ENCODE measurements around the gene TBL2. TPM values are rescaled to one million over a fixed set of nuclear protein-coding genes. Genes with fewer than 3 reads are reported as not detected.

TBL2 gene
- total RNA-seq, 2 experiments from 2014 or later, result 21.5 to 23.6 TPM

GRCh38 chr7:73602721-73603651 is 24.6 kb upstream of the TBL2 start:
- DNase-seq, result no peak
- Mint-ChIP-seq H3K4me1 (ENCODE audit: low read depth) (no peaks in the 10 kb centered on the region), H3K27me3 (ENCODE audit: low read depth) (peaks cover 12% of the 10 kb centered on the region), H3K4me3 (no peak overlapping the region), H3K36me3 (ENCODE audit: low read depth) (no peaks in the 10 kb centered on the region), H3K9me3 (no peaks in the 10 kb centered on the region), H3K27ac (no peak overlapping the region)
- intact Hi-C loops (cut with micrococcal nuclease), result no loop called here
- CTCF ChIA-PET, result interaction anchor here (0.6 to 1.0 kb wide), 2 partner anchors 42 to 123 kb away, joined by 3 to 4 read pairs; no protein-coding TSS in a partner anchor

- CTCF ChIA-PET, result interaction anchor here (1.1 kb wide), 1 partner anchor 124 kb away, joined by 3 read pairs; no protein-coding TSS in a partner anchor
- DNase-seq, result no peak
- intact Hi-C loops (cut with micrococcal nuclease), result no loop called here
- Mint-ChIP-seq H3K27ac (no peak overlapping the region), H3K27me3 (ENCODE audit: low read depth) (peaks cover 10% of the 10 kb centered on the region), H3K9me3 (no peaks in the 10 kb centered on the region), H3K4me3 (no peak overlapping the region), H3K36me3 (ENCODE audit: low read depth) (no peaks in the 10 kb centered on the region), H3K4me1 (ENCODE audit: low read depth) (no peaks in the 10 kb centered on the region)
Observed at GRCh38 chr7:73599916-73600315, 21.5 kb upstream of the TBL2 start.

GRCh38 chr7:73599151-73599882 is 20.9 kb upstream of the TBL2 start:
- no peak for DNase-seq
- intact Hi-C loops (cut with micrococcal nuclease), result no loop called here
- Mint-ChIP-seq H3K9me3 (no peaks in the 10 kb centered on the region), H3K27me3 (ENCODE audit: low read depth) (peaks cover 10% of the 10 kb centered on the region), H3K27ac (no peak overlapping the region), H3K4me3 (no peak overlapping the region), H3K4me1 (ENCODE audit: low read depth) (no peaks in the 10 kb centered on the region), H3K36me3 (ENCODE audit: low read depth) (no peaks in the 10 kb centered on the region)
- CTCF ChIA-PET, result interaction anchor here (0.6 to 1.6 kb wide), 5 partner anchors 8 to 366 kb away, joined by 3 to 4 read pairs (median 3); no protein-coding TSS in a partner anchor

- H3K27me3 Mint-ChIP-seq (ENCODE audit: low read depth), result peaks cover 10% of the 10 kb centered on the region
- no peaks in the 10 kb centered on the region for H3K9me3 Mint-ChIP-seq
- intact Hi-C loops (cut with micrococcal nuclease), result no loop called here
- no peaks in the 10 kb centered on the region for H3K4me1 Mint-ChIP-seq (ENCODE audit: low read depth)
- CTCF ChIA-PET, result interaction anchor here (0.6 to 1.6 kb wide), 4 partner anchors 9 to 367 kb away, joined by 3 to 4 read pairs (median 4); no protein-coding TSS in a partner anchor
- no peak overlapping the region for H3K4me3 Mint-ChIP-seq
- no peaks in the 10 kb centered on the region for H3K36me3 Mint-ChIP-seq (ENCODE audit: low read depth)
- no peak overlapping the region for H3K27ac Mint-ChIP-seq
- no peak for DNase-seq
Observed at GRCh38 chr7:73597978-73598782, 19.8 kb upstream of the TBL2 start.

GRCh38 chr7:73596191-73597065 is 18.0 kb upstream of the TBL2 start:
- no peaks in the 10 kb centered on the region for H3K9me3 Mint-ChIP-seq
- no peak overlapping the region for H3K4me3 Mint-ChIP-seq
- DNase-seq, result no peak
- CTCF ChIA-PET, result interaction anchor here (1.6 kb wide), 1 partner anchor 10 kb away, joined by 10 read pairs; no protein-coding TSS in a partner anchor
- intact Hi-C loops (cut with micrococcal nuclease), result no loop called here
- H3K27me3 Mint-ChIP-seq (ENCODE audit: low read depth), result peaks cover 10% of the 10 kb centered on the region
- H3K27ac Mint-ChIP-seq, result no peak overlapping the region
- no peaks in the 10 kb centered on the region for H3K4me1 Mint-ChIP-seq (ENCODE audit: low read depth)
- no peaks in the 10 kb centered on the region for H3K36me3 Mint-ChIP-seq (ENCODE audit: low read depth)

GRCh38 chr7:73595358-73595757 is 17.0 kb upstream of the TBL2 start:
- intact Hi-C loops (cut with micrococcal nuclease), result no loop called here
- no peak for DNase-seq
- Mint-ChIP-seq H3K4me3 (no peak overlapping the region), H3K27me3 (ENCODE audit: low read depth) (peaks cover 10% of the 10 kb centered on the region), H3K9me3 (no peaks in the 10 kb centered on the region), H3K27ac (no peak overlapping the region), H3K36me3 (ENCODE audit: low read depth) (no peaks in the 10 kb centered on the region), H3K4me1 (ENCODE audit: low read depth) (no peaks in the 10 kb centered on the region)
- CTCF ChIA-PET, result interaction anchor here (1.6 kb wide), 1 partner anchor 11 kb away, joined by 10 read pairs; no protein-coding TSS in a partner anchor

- intact Hi-C loops (cut with micrococcal nuclease), result no loop called here
- Mint-ChIP-seq H3K27me3 (ENCODE audit: low read depth) (peaks cover 5% of the 10 kb centered on the region), H3K36me3 (ENCODE audit: low read depth) (no peaks in the 10 kb centered on the region), H3K4me3 (no peak overlapping the region), H3K27ac (no peak overlapping the region), H3K4me1 (ENCODE audit: low read depth) (no peaks in the 10 kb centered on the region), H3K9me3 (no peaks in the 10 kb centered on the region)
- no peak for DNase-seq
- CTCF ChIA-PET, result interaction anchor here (1.1 to 1.8 kb wide), 2 partner anchors 11 to 13 kb away, joined by 3 to 4 read pairs; no protein-coding TSS in a partner anchor
Observed at GRCh38 chr7:73593207-73594045, 15.0 kb upstream of the TBL2 start.

GRCh38 chr7:73586911-73587310 is 8.5 kb upstream of the TBL2 start:
- CTCF ChIA-PET, result interaction anchor here (0.6 to 1.7 kb wide), 5 partner anchors 27 to 148 kb away, joined by 3 to 5 read pairs (median 3); no protein-coding TSS in a partner anchor
- no peak overlapping the region for H3K27ac Mint-ChIP-seq
- H3K4me3 Mint-ChIP-seq, result no peak overlapping the region
- H3K9me3 Mint-ChIP-seq, result no peaks in the 10 kb centered on the region
- no peaks in the 10 kb centered on the region for H3K36me3 Mint-ChIP-seq (ENCODE audit: low read depth)
- no peaks in the 10 kb centered on the region for H3K27me3 Mint-ChIP-seq (ENCODE audit: low read depth)
- DNase-seq, result no peak
- intact Hi-C loops (cut with micrococcal nuclease), result no loop called here
- H3K4me1 Mint-ChIP-seq (ENCODE audit: low read depth), result peaks cover 4% of the 10 kb centered on the region

- Mint-ChIP-seq H3K4me3 (no peak overlapping the region), H3K27me3 (ENCODE audit: low read depth) (no peaks in the 10 kb centered on the region), H3K4me1 (ENCODE audit: low read depth) (peaks cover 6% of the 10 kb centered on the region), H3K36me3 (ENCODE audit: low read depth) (no peaks in the 10 kb centered on the region), H3K9me3 (no peaks in the 10 kb centered on the region), H3K27ac (no peak overlapping the region)
- intact Hi-C loops (cut with micrococcal nuclease), result no loop called here
- DNase-seq, result no peak
- CTCF ChIA-PET, result no interaction called here
Observed at GRCh38 chr7:73585196-73585595, 6.8 kb upstream of the TBL2 start.

GRCh38 chr7:73582664-73583202 is 4.4 kb upstream of the TBL2 start:
- Mint-ChIP-seq H3K9me3 (no peaks in the 10 kb centered on the region), H3K36me3 (ENCODE audit: low read depth) (peaks cover 2% of the 10 kb centered on the region), H3K4me3 (no peak overlapping the region), H3K4me1 (ENCODE audit: low read depth) (peaks cover 11% of the 10 kb centered on the region), H3K27ac (no peak overlapping the region), H3K27me3 (ENCODE audit: low read depth) (no peaks in the 10 kb centered on the region)
- CTCF ChIA-PET, result no interaction called here
- intact Hi-C loops (cut with micrococcal nuclease), result no loop called here
- DNase-seq, result no peak
